Neural crest cell (in vitro differentiated cells): ENCODE measurements around the gene SLC5A4. TPM values are rescaled to one million over a fixed set of nuclear protein-coding genes. Genes with fewer than 3 reads are reported as not detected.

Source experiments
- DNase-seq: peaks from one replicate; pipeline ENCODE4 v3.0.0; 2021; ENCODE audit warnings: low read depth, mixed read lengths, low spot score
- H3K27ac Mint-ChIP-seq: one replicate; pipeline ENCODE4 v1.8.0; 2021; ENCODE audit warnings: mild to moderate bottlenecking, mixed read lengths; ENCODE audit not compliant: unreplicated experiment
- H3K27me3 Mint-ChIP-seq: 2 replicates; pipeline ENCODE4 v1.8.0; 2021; ENCODE audit warnings: low read depth, mild to moderate bottlenecking, mixed read lengths
- H3K36me3 Mint-ChIP-seq: 2 replicates; pipeline ENCODE4 v1.8.0; 2021; ENCODE audit warnings: low read depth, mild to moderate bottlenecking, mixed read lengths
- H3K4me1 Mint-ChIP-seq: 2 replicates; pipeline ENCODE4 v1.8.0; 2021; ENCODE audit warnings: mixed read lengths
- H3K4me3 Mint-ChIP-seq: one replicate; pipeline ENCODE4 v1.8.0; 2021; ENCODE audit warnings: mild to moderate bottlenecking, mixed read lengths
- H3K9me3 Mint-ChIP-seq: 2 replicates; pipeline ENCODE4 v1.8.0; 2021; ENCODE audit warnings: mixed read lengths
- total RNA-seq: library from RNA; stranded (reverse); gene quantifications from 2 replicates; pipeline ENCODE4 v1.2.1, GENCODE V29; 2021
- TF ChIP-seq, protein P1 (sequence below): fragments of 200-600 bp; sonication (generic); conservative IDR thresholded peaks from 2 replicates; pipeline ENCODE4 v1.5.0; 2021; ENCODE audit warnings: antibody characterized with exemption, mild to moderate bottlenecking

Gene SLC5A4
- total RNA-seq, 1 donor from 2014 or later, result 0.23 TPM

DNA sequence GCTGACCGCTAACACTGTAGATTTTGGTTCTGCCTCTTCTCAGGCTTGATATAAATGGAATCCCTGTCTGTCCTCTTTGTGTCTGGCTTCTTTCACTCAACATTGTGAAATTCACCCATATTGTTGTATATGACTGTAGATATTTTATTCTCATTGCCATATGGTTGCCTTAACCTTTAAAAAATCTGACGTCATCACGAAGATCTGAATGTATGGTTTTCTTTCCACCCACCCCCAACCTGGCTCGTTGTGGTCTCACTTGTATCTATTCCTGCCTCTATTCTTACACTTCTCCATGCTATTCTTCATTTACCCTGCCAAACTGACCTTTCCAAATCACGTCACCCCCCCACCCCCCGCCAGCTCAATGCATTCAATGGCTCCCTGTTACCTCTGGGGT is 74.1 kb downstream of the SLC5A4 start:
- H3K4me3 Mint-ChIP-seq, result no peak overlapping the region
- no peaks in the 10 kb centered on the region for H3K4me1 Mint-ChIP-seq
- no peaks in the 10 kb centered on the region for H3K9me3 Mint-ChIP-seq
- DNase-seq, result no peak
- no peak overlapping the region for H3K27ac Mint-ChIP-seq
- TF ChIP-seq, protein P1, sequence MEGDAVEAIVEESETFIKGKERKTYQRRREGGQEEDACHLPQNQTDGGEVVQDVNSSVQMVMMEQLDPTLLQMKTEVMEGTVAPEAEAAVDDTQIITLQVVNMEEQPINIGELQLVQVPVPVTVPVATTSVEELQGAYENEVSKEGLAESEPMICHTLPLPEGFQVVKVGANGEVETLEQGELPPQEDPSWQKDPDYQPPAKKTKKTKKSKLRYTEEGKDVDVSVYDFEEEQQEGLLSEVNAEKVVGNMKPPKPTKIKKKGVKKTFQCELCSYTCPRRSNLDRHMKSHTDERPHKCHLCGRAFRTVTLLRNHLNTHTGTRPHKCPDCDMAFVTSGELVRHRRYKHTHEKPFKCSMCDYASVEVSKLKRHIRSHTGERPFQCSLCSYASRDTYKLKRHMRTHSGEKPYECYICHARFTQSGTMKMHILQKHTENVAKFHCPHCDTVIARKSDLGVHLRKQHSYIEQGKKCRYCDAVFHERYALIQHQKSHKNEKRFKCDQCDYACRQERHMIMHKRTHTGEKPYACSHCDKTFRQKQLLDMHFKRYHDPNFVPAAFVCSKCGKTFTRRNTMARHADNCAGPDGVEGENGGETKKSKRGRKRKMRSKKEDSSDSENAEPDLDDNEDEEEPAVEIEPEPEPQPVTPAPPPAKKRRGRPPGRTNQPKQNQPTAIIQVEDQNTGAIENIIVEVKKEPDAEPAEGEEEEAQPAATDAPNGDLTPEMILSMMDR, result no peak
- H3K27me3 Mint-ChIP-seq, result peaks cover 52% of the 10 kb centered on the region
- H3K36me3 Mint-ChIP-seq, result no peaks in the 10 kb centered on the region

DNA sequence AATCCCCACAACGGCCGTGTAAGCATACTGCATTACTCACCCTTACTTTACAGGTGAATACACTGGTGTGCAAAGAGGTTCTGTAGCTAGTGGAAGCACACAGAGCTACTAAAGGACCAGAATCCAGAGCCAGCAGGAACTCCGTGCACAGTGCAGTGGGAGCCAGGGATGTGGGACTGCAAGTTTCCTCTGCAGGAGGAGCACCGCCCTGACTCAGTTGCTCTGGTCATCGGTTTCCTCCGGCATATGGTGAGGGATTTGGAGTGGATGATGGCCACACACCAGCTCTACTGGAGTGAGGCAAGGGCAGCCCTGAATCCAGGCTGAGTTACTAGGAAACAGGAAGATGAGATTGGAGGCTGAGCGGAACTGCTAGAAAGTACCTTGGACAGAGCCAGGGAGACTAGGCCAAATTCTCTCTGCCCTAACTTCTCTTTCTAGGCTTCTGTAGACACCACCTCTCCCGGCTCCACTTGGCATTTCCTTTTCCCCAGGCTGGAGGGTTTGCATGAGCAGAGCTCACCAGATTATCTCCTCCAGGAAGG is 77.9 kb downstream of the SLC5A4 start:
- no peaks in the 10 kb centered on the region for H3K36me3 Mint-ChIP-seq
- H3K4me3 Mint-ChIP-seq, result peak overlapping the region; percentile 24
- no peaks in the 10 kb centered on the region for H3K9me3 Mint-ChIP-seq
- peaks cover 50% of the 10 kb centered on the region for H3K27me3 Mint-ChIP-seq
- H3K27ac Mint-ChIP-seq, result no peak overlapping the region
- H3K4me1 Mint-ChIP-seq, result no peaks in the 10 kb centered on the region
- TF ChIP-seq, protein P1, result no peak
- no peak for DNase-seq

DNA sequence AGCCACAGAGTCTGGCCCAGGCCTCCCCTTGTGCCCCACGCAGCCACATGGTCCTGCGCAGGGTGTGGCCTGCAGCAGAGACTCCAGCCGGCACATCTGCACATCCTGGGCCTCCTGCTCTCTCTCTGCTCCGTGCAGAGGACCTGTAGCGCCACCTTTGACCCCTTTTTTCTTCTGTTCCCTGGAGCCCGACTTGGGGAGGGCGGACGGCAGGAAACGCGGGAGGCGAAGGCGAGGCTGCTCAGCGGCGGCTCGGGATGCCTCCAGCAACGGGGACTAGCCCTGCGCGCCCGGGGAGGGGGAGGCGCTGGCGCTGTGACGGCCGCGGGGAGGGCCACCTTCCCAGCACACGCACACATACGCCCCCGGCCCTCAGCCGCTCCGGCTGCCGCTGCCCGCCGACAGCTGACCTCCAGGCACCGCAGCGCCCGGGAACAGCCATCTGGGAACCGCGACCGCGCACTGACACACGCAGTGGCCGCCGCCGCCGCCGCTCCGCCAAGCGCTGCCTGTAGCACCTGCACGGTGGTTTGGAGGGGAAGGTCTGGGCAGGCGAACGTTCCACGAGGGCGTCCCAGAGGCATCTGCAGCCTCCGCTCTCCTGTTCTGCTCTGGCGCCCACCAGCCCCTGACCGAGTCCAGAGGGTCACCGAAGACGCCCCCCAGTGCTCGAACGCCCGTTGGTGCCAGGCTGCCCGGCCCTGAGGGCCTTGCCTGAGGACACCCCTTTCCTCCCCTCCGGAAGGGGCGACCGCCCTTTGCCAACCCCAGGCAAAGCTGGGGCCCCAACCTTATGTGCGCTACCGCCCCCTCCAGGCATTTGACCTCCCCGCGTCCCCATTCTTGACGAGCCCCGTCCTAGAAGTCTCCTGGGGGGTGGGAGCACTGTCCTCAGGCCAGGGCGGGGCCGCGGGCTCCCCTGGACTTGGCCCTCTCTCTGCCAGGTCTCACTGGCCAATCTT is 79.2 kb downstream of the SLC5A4 start:
- peak; percentile 20 for DNase-seq
- Mint-ChIP-seq H3K27ac (no peak overlapping the region), H3K27me3 (peaks cover 52% of the 10 kb centered on the region), H3K4me1 (no peaks in the 10 kb centered on the region), H3K36me3 (no peaks in the 10 kb centered on the region), H3K9me3 (no peaks in the 10 kb centered on the region), H3K4me3 (no peak overlapping the region)
- TF ChIP-seq, protein P1, result no peak

DNA sequence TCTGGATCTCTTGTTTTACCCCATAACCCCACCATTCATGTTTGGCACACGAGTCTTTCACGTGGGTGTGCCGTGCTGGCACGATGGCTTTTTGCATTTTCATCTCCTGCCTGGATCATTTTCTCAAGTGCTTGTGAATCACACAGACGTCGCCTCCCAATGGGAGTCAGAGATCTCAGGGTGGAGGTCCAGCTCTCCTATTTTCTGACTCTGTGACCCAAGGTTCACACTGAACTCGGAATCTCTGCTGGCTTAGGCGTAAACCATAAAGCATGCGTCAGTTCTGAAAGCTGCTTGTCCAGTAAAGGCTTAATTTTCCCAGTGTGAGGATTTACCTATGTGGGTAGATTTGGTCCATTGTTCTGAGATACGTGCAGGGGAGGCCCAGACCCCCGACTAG is 80.0 kb downstream of the SLC5A4 start:
- TF ChIP-seq, protein P1, result no peak
- peaks cover 54% of the 10 kb centered on the region for H3K27me3 Mint-ChIP-seq
- no peaks in the 10 kb centered on the region for H3K4me1 Mint-ChIP-seq
- no peak overlapping the region for H3K4me3 Mint-ChIP-seq
- no peaks in the 10 kb centered on the region for H3K36me3 Mint-ChIP-seq
- no peak overlapping the region for H3K27ac Mint-ChIP-seq
- no peaks in the 10 kb centered on the region for H3K9me3 Mint-ChIP-seq
- no peak for DNase-seq

Other genes starting within 250 kb of the SLC5A4 start
- not detected in 2 replicates for gene SLC5A1, start 212.1 kb downstream of the SLC5A4 start, total RNA-seq
- not detected in 2 replicates for gene C22orf42, start 96.0 kb downstream of the SLC5A4 start, total RNA-seq
- gene RFPL2, start 50.3 kb downstream of the SLC5A4 start, total RNA-seq, result 0.21 TPM in 1 of 2 replicates, not detected in the other
- gene RFPL3, start 102.5 kb upstream of the SLC5A4 start, total RNA-seq, result not detected in 2 replicates
- gene RTCB, start 156.9 kb upstream of the SLC5A4 start, total RNA-seq, result 111 and 117 TPM in 2 replicates
- not detected in 2 replicates for gene BPIFC, start 209.1 kb upstream of the SLC5A4 start, total RNA-seq
- gene FBXO7, start 219.5 kb upstream of the SLC5A4 start, total RNA-seq, result 82.0 and 82.8 TPM in 2 replicates